Measurements from ENCODE around the gene MEF2C.

The MEF2C gene

GRCh38 chr5:88685591-88686541 lies 197.1 kb downstream of the MEF2C start:
- DNase-seq = no peak

- no peak for DNase-seq
These were observed 199.4 kb downstream of the MEF2C start for GRCh38 chr5:88683506-88684135.

GRCh38 chr5:88682881-88683361 lies 200.1 kb downstream of the MEF2C start:
- DNase-seq = no peak

GRCh38 chr5:88682131-88682530 lies 200.9 kb downstream of the MEF2C start:
- DNase-seq = no peak

- DNase-seq = no peak
These were observed 201.7 kb downstream of the MEF2C start for GRCh38 chr5:88681211-88681803.

GRCh38 chr5:88680253-88681132 lies 202.5 kb downstream of the MEF2C start:
- peak; percentile 42 to 44 for DNase-seq

- DNase-seq = no peak
These were observed 203.3 kb downstream of the MEF2C start for GRCh38 chr5:88679638-88680037.

GRCh38 chr5:88678770-88679381 lies 204.1 kb downstream of the MEF2C start:
- no peak for DNase-seq

- no peak for DNase-seq
These were observed 204.8 kb downstream of the MEF2C start for GRCh38 chr5:88677943-88678769.

GRCh38 chr5:88677376-88677895 lies 205.5 kb downstream of the MEF2C start:
- no peak for DNase-seq

- no peak for DNase-seq
These were observed 206.2 kb downstream of the MEF2C start for GRCh38 chr5:88676637-88677375.

GRCh38 chr5:88675708-88676636 lies 207.0 kb downstream of the MEF2C start:
- no peak for DNase-seq

- no peak for DNase-seq
These were observed 207.7 kb downstream of the MEF2C start for GRCh38 chr5:88675168-88675707.

GRCh38 chr5:88674356-88675167 lies 208.4 kb downstream of the MEF2C start:
- no peak for DNase-seq

GRCh38 chr5:88673253-88674105 lies 209.5 kb downstream of the MEF2C start:
- DNase-seq = no peak

- no peak for DNase-seq
These were observed 210.2 kb downstream of the MEF2C start for GRCh38 chr5:88672644-88673252.

Measured in AML-193 (cell line).